ENCODE measurements around the gene ZBTB8OS. TPM values are rescaled to one million over a fixed set of nuclear protein-coding genes. Genes with fewer than 3 reads are reported as not detected.
"Not testable (repeated sequence)": the region's sequence is repeated elsewhere in the genome, so short reads cannot be mapped to it uniquely, and the experiment has no call there.

Gene ZBTB8OS
- polyA plus RNA-seq, 1 donor from 2014 or later = 96.7 TPM

- Histone ChIP-seq H3K79me2 (replicated peaks; ENCODE audit: insufficient read depth, low read length) (no peaks in the 10 kb centered on the region), H3K9me3 (ENCODE audit: low read length) (no peaks in the 10 kb centered on the region), H3K9ac (ENCODE audit: low read length) (no peak overlapping the region), H3K27ac (ENCODE audit: low read length) (no peak overlapping the region), H3K9me2 (ENCODE audit: insufficient read depth, low read length) (no peaks in the 10 kb centered on the region), H3K36me3 (ENCODE audit: insufficient read depth, low read length) (peaks cover 34% of the 10 kb centered on the region), H4K20me1 (ENCODE audit: insufficient read depth) (no peaks in the 10 kb centered on the region), H3K27me3 (ENCODE audit: insufficient read depth, low read depth, low read length) (no peaks in the 10 kb centered on the region), H3F3A (ENCODE audit: insufficient read depth, low read length, poor library complexity, severe bottlenecking) (no peaks in the 10 kb centered on the region), H2AFZ (ENCODE audit: low read depth, low read length) (no peak overlapping the region), H3K4me2 (ENCODE audit: low read length) (no peak overlapping the region), H3K4me3 (ENCODE audit: low read length) (no peak overlapping the region)
- no peak for TF ChIP-seq SMC3 (conservative IDR thresholded peaks at IDR 0.05; ENCODE audit: poor library complexity)
- no peak for TF ChIP-seq EP300 (conservative IDR thresholded peaks at IDR 0.05; ENCODE audit: poor library complexity, severe bottlenecking)
- TF ChIP-seq, protein P1, sequence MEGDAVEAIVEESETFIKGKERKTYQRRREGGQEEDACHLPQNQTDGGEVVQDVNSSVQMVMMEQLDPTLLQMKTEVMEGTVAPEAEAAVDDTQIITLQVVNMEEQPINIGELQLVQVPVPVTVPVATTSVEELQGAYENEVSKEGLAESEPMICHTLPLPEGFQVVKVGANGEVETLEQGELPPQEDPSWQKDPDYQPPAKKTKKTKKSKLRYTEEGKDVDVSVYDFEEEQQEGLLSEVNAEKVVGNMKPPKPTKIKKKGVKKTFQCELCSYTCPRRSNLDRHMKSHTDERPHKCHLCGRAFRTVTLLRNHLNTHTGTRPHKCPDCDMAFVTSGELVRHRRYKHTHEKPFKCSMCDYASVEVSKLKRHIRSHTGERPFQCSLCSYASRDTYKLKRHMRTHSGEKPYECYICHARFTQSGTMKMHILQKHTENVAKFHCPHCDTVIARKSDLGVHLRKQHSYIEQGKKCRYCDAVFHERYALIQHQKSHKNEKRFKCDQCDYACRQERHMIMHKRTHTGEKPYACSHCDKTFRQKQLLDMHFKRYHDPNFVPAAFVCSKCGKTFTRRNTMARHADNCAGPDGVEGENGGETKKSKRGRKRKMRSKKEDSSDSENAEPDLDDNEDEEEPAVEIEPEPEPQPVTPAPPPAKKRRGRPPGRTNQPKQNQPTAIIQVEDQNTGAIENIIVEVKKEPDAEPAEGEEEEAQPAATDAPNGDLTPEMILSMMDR (IDR thresholded peaks at IDR 0.05; ENCODE audit: poor library complexity, severe bottlenecking) = no peak
- no peak for TF ChIP-seq RAD21 (conservative IDR thresholded peaks at IDR 0.05)
- no peak for TF ChIP-seq POLR2AphosphoS5 (IDR thresholded peaks at IDR 0.05)
- no peak for TF ChIP-seq MXI1 (conservative IDR thresholded peaks at IDR 0.05; ENCODE audit: poor library complexity, severe bottlenecking)
- TF ChIP-seq EZH2 (IDR thresholded peaks at IDR 0.05; ENCODE audit: borderline replicate concordance, insufficient read depth, low read length, poor library complexity, severe bottlenecking) = no peak
- TF ChIP-seq TAF1 (IDR thresholded peaks at IDR 0.05; ENCODE audit: low read depth) = no peak
- TF ChIP-seq, protein P2, sequence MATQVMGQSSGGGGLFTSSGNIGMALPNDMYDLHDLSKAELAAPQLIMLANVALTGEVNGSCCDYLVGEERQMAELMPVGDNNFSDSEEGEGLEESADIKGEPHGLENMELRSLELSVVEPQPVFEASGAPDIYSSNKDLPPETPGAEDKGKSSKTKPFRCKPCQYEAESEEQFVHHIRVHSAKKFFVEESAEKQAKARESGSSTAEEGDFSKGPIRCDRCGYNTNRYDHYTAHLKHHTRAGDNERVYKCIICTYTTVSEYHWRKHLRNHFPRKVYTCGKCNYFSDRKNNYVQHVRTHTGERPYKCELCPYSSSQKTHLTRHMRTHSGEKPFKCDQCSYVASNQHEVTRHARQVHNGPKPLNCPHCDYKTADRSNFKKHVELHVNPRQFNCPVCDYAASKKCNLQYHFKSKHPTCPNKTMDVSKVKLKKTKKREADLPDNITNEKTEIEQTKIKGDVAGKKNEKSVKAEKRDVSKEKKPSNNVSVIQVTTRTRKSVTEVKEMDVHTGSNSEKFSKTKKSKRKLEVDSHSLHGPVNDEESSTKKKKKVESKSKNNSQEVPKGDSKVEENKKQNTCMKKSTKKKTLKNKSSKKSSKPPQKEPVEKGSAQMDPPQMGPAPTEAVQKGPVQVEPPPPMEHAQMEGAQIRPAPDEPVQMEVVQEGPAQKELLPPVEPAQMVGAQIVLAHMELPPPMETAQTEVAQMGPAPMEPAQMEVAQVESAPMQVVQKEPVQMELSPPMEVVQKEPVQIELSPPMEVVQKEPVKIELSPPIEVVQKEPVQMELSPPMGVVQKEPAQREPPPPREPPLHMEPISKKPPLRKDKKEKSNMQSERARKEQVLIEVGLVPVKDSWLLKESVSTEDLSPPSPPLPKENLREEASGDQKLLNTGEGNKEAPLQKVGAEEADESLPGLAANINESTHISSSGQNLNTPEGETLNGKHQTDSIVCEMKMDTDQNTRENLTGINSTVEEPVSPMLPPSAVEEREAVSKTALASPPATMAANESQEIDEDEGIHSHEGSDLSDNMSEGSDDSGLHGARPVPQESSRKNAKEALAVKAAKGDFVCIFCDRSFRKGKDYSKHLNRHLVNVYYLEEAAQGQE (IDR thresholded peaks at IDR 0.05; ENCODE audit: borderline replicate concordance) = no peak
Measured at GRCh38 chr1:32681509-32681908, 31.2 kb upstream of the ZBTB8OS start.

DNA sequence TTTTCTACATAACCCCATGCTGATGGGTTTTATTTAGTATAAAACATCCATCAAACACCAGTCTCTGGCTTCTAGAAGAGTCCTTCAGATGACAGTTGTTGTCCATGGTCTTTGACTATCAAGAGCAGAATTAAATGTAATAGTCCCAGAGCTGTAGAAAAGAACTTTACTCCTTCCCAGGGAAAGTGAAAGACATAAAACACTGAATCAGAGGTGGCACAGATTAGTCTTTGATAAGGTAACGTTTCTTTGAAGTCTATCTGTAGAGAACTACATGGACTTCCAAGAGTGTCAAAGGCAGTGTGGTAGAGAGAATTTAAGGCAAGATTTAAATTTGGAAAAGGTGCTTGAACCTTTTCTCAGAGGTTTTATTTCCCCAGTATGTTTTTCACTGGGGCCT lies 30.3 kb upstream of the ZBTB8OS start:
- Histone ChIP-seq H3K9me2 (ENCODE audit: insufficient read depth, low read length) (no peaks in the 10 kb centered on the region), H3K9me3 (ENCODE audit: low read length) (no peaks in the 10 kb centered on the region), H3K27ac (ENCODE audit: low read length) (no peak overlapping the region), H3K36me3 (ENCODE audit: insufficient read depth, low read length) (peaks cover 27% of the 10 kb centered on the region), H3K4me3 (ENCODE audit: low read length) (no peak overlapping the region), H4K20me1 (ENCODE audit: insufficient read depth) (no peaks in the 10 kb centered on the region), H2AFZ (ENCODE audit: low read depth, low read length) (no peak overlapping the region), H3F3A (ENCODE audit: insufficient read depth, low read length, poor library complexity, severe bottlenecking) (no peaks in the 10 kb centered on the region), H3K9ac (ENCODE audit: low read length) (no peak overlapping the region), H3K4me2 (ENCODE audit: low read length) (no peak overlapping the region), H3K27me3 (ENCODE audit: insufficient read depth, low read depth, low read length) (no peaks in the 10 kb centered on the region), H3K79me2 (replicated peaks; ENCODE audit: insufficient read depth, low read length) (no peaks in the 10 kb centered on the region)
- TF ChIP-seq TAF1 (IDR thresholded peaks at IDR 0.05; ENCODE audit: low read depth) = no peak
- TF ChIP-seq EZH2 (IDR thresholded peaks at IDR 0.05; ENCODE audit: borderline replicate concordance, insufficient read depth, low read length, poor library complexity, severe bottlenecking) = no peak
- TF ChIP-seq SMC3 (conservative IDR thresholded peaks at IDR 0.05; ENCODE audit: poor library complexity) = no peak
- TF ChIP-seq, protein P2 (IDR thresholded peaks at IDR 0.05; ENCODE audit: borderline replicate concordance) = no peak
- TF ChIP-seq EP300 (conservative IDR thresholded peaks at IDR 0.05; ENCODE audit: poor library complexity, severe bottlenecking) = no peak
- TF ChIP-seq, protein P1 (IDR thresholded peaks at IDR 0.05; ENCODE audit: poor library complexity, severe bottlenecking) = no peak
- TF ChIP-seq MXI1 (conservative IDR thresholded peaks at IDR 0.05; ENCODE audit: poor library complexity, severe bottlenecking) = no peak
- no peak for TF ChIP-seq POLR2AphosphoS5 (IDR thresholded peaks at IDR 0.05)
- no peak for TF ChIP-seq RAD21 (conservative IDR thresholded peaks at IDR 0.05)

DNA sequence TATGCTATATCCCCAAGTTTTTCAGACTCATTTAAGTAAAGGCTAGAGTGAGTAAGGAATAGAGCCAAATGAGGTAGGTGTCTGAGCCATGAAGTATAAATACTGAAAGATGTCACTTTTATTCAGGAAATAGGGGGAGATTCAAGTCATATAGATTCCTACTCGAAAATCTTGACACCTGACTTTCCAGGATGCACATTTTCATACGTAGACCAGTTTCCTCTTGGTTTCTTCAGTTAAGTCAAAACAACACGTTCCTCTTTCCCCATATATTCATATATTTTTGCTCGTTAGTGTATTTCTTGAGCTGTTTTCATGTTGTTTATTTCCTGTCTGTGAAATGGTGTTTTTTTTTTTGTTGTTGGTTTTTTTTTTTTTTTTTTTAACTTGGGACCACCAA lies 29.6 kb upstream of the ZBTB8OS start:
- H3K4me3 ChIP-seq (ENCODE audit: low read length); H3K9me3 ChIP-seq (ENCODE audit: low read length); H3K79me2 ChIP-seq (replicated peaks; ENCODE audit: insufficient read depth, low read length); H3K27ac ChIP-seq (ENCODE audit: low read length); H3K9ac ChIP-seq (ENCODE audit: low read length); H3K9me2 ChIP-seq (ENCODE audit: insufficient read depth, low read length); H3K4me2 ChIP-seq (ENCODE audit: low read length); H3K27me3 ChIP-seq (ENCODE audit: insufficient read depth, low read depth, low read length); H2AFZ ChIP-seq (ENCODE audit: low read depth, low read length); H3F3A ChIP-seq (ENCODE audit: insufficient read depth, low read length, poor library complexity, severe bottlenecking); H4K20me1 ChIP-seq (ENCODE audit: insufficient read depth): not testable (repeated sequence)
- peaks cover 20% of the 10 kb centered on the region for H3K36me3 ChIP-seq (ENCODE audit: insufficient read depth, low read length)

Measured in neural cell (in vitro differentiated cells).